ENCODE data around the gene KIAA0825.

GRCh38 chr5:94431696-94432095 is 186.7 kb downstream of the KIAA0825 start:
- TF ChIP-seq MXI1 (IDR thresholded peaks at IDR 0.05; ENCODE audit: low read depth, low read length) (no peak), CTCF (IDR thresholded peaks at IDR 0.05) (no peak), EP300 (IDR thresholded peaks at IDR 0.05; ENCODE audit: borderline replicate concordance in 1 of 2, low read depth in 1 of 2, low read length in 1 of 2) (no peak), POLR2AphosphoS5 (IDR thresholded peaks at IDR 0.05; ENCODE audit: low read depth, low read length) (no peak), FOXM1 (IDR thresholded peaks at IDR 0.05; ENCODE audit: low read depth) (no peak), ZBTB33 (IDR thresholded peaks at IDR 0.05; ENCODE audit: borderline replicate concordance, low read depth) (no peak), EZH2phosphoT487 (IDR thresholded peaks at IDR 0.05; ENCODE audit: borderline replicate concordance, low read depth) (no peak), REST (IDR thresholded peaks at IDR 0.05; ENCODE audit: low read depth, low read length) (no peak), MAX (IDR thresholded peaks at IDR 0.05; ENCODE audit: low read depth) (no peak), TAF1 (IDR thresholded peaks at IDR 0.05; ENCODE audit: borderline replicate concordance, low read depth, low read length) (no peak)
